ENCODE data around the gene DR1. TPM values are rescaled to one million over a fixed set of nuclear protein-coding genes. Genes with fewer than 3 reads are reported as not detected.

Gene DR1
- polyA plus RNA-seq, 2 donors, result 7.0 to 17.9 TPM

DNA sequence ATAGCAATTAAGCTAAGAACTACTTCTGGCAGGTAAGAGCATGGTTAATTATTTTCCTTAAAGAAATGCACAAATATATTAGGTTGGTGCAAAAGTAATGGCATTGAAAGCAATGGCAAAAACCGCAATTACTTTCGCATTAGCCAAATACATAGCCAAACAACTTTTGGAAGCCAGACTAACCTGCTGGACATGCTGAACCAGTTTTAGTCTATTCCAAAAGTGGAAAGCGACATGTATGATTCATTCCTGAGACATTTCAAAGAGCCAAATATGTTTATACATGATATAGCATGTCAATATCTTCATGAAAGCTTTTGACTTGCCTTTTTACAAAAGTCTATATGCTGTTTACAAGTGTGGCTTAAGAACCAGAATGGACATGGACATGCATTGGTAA, 23.4 kb upstream of the DR1 start:
- H3K4me3 ChIP-seq (ENCODE audit: low read depth in 1 of 2, low read length in 2 of 2), result no peak overlapping the region
- peaks cover 0 to 4% of the 10 kb centered on the region in 2 donors for H3K4me1 ChIP-seq (ENCODE audit: control insufficient read depth in 2 of 2, insufficient read depth in 2 of 2, low read length in 1 of 2)
- WGBS, 2 donors, result 62 to 65% methylated on average over 3 of the region's 3 CpGs
- peak overlapping the region; percentile 6 to 55 for H3K27ac ChIP-seq (ENCODE audit: low read depth in 2 of 2, low read length in 1 of 2)
- no peaks in the 10 kb centered on the region for H3K9me3 ChIP-seq (ENCODE audit: control insufficient read depth in 2 of 2, insufficient read depth in 1 of 2, low read depth in 1 of 2, low read length in 1 of 2)
- H3K27me3 ChIP-seq (ENCODE audit: control insufficient read depth in 1 of 2, insufficient read depth in 2 of 2, low read length in 2 of 2), result no peaks in the 10 kb centered on the region
- H3K36me3 ChIP-seq (ENCODE audit: control insufficient read depth in 2 of 2, insufficient read depth in 2 of 2, low read length in 1 of 2), result no peaks in the 10 kb centered on the region

DNA sequence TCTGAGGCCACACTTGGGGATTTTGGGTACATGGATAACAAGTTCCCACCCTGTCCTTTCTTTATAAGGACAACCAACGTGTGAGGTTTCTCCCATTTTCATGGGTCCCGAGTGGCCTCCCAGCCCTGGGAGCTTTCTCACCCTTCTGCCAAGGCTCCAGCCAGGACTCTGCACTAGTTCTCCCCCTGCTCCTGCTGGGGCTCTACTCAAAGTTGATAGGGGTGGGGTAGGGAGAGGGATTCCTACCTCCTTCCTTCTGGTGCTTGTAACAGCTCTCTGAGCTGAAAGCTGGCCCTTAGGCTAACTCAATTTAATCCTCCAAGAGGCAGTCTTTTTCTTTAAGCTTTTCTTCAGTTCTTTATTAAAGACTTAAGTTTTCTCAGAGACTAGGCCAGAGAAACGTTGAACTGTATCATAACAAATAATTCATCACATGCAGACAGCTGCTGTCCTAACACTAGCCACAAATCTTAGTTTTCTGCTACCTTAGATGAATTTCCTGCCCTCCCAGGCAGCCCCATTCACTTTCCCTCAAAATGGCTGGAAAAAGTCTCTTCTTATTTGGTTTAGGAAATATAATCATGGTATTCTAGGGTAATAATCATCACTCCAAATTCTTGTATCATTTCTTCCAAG, 22.4 kb upstream of the DR1 start:
- H3K27ac ChIP-seq (ENCODE audit: low read depth in 2 of 2, low read length in 1 of 2), result peak overlapping the region; percentile 55 to 68
- 43 to 59% methylated on average over 3 of the region's 3 CpGs for WGBS, 2 donors

DNA sequence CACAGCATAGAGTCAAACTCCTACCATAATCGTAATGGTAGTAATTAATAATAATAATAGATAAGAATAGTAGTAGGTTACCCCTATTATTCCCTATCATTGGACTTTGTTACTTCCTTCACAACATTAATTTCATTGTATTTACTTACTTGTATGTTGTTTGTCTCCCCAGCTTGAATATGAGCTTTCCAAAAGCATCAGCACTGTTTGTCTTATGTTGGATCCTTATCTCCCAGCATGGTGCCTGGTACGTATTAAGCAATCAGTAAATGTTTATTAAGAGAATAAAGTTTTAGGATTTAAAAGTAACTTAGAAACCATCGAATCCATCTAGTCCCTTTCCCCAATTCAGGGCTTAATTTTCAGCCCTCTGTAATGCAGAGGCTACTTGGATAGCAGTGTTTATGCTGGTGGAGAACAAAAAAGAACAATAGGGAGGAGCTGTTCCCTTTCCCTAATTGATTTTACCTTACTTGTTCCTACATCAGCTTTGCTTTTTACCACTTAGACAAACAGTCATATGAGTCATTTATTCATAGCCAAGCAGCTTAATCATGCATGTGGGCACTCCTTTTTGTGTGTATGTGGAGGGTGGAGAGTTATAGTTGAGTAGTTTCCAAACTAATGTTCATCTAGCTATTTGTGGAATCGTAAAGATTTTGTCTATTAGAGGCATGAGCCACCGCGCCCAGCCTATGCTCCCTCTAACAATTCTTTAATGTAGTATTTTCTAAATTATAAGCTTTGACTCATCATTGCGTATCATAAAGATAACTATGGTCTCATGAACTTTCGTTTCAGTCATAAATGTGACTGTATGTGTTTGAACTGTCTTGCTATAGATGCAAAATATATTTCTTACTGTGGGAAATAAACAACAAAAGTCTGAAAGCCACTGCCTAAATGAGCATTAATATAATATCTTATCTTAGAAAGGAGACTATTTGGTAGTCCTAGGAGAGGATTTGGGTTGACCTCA, 20.9 kb upstream of the DR1 start:
- Histone ChIP-seq H3K9me3 (ENCODE audit: control insufficient read depth in 2 of 2, insufficient read depth in 1 of 2, low read depth in 1 of 2, low read length in 1 of 2) (no peaks in the 10 kb centered on the region), H3K27me3 (ENCODE audit: control insufficient read depth in 1 of 2, insufficient read depth in 2 of 2, low read length in 2 of 2) (no peaks in the 10 kb centered on the region), H3K36me3 (ENCODE audit: control insufficient read depth in 2 of 2, insufficient read depth in 2 of 2, low read length in 1 of 2) (no peaks in the 10 kb centered on the region), H3K4me3 (ENCODE audit: low read depth in 1 of 2, low read length in 2 of 2) (peak overlapping the region in 1 of 2 donors; percentile 19), H3K27ac (ENCODE audit: low read depth in 2 of 2, low read length in 1 of 2) (peak overlapping the region; percentile 4 to 81), H3K4me1 (ENCODE audit: control insufficient read depth in 2 of 2, insufficient read depth in 2 of 2, low read length in 1 of 2) (peaks cover 0 to 4% of the 10 kb centered on the region in 2 donors)
- WGBS, 2 donors, result 44 to 57% methylated on average over 8 of the region's 8 CpGs

More for the DNA sequence above, 22.4 kb upstream of the DR1 start:
- Histone ChIP-seq H3K36me3 (ENCODE audit: control insufficient read depth in 2 of 2, insufficient read depth in 2 of 2, low read length in 1 of 2) (no peaks in the 10 kb centered on the region), H3K4me3 (ENCODE audit: low read depth in 1 of 2, low read length in 2 of 2) (no peak overlapping the region), H3K4me1 (ENCODE audit: control insufficient read depth in 2 of 2, insufficient read depth in 2 of 2, low read length in 1 of 2) (peaks cover 0 to 4% of the 10 kb centered on the region in 2 donors), H3K27me3 (ENCODE audit: control insufficient read depth in 1 of 2, insufficient read depth in 2 of 2, low read length in 2 of 2) (no peaks in the 10 kb centered on the region), H3K9me3 (ENCODE audit: control insufficient read depth in 2 of 2, insufficient read depth in 1 of 2, low read depth in 1 of 2, low read length in 1 of 2) (no peaks in the 10 kb centered on the region)

DNA sequence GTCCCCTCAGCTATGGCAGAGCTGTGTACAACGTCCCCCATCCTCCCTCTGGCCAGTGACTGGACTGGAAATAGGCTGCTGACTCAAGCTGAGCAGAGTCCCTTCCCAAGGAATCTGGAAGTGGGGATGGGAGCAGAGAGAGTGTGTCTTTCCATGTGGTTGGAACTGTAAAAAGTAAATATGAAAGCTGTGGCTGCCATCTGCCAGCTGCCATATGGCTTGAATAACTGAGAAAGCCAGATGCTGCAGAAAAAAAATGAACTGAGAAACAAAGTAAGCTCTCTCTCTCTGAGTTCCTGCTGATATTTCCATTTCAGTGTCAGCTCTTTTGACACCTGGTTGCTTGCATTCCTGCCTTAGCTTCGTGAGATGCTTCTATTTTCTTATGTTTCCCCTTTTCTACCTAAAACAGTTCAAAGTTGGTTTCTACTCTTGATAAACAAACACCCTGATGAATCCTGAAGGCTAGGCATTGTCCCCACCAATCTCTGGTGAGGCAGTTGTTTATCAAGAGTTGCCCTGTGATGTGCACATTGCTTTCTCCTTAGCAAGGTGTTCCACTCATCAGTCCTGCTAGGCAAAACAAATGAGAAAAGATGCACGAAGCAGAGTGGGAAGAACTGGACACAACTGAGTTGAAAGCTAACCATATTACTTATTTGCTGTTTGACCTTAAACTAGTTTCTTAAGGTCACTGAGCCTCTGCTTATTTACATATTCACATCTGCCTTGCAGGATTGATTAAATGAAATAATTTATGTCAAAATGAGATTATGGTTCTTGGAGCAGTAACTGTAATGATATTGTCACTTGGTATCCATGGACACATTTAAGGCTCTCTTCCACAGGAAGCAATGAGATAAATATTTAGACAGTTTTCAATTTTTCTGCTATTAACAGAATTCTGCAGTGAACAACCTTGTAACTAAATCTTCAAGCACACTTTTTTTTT, 16.6 kb upstream of the DR1 start:
- Histone ChIP-seq H3K27ac (ENCODE audit: low read depth in 2 of 2, low read length in 1 of 2) (no peak overlapping the region), H3K9me3 (ENCODE audit: control insufficient read depth in 2 of 2, insufficient read depth in 1 of 2, low read depth in 1 of 2, low read length in 1 of 2) (no peaks in the 10 kb centered on the region), H3K27me3 (ENCODE audit: control insufficient read depth in 1 of 2, insufficient read depth in 2 of 2, low read length in 2 of 2) (no peaks in the 10 kb centered on the region), H3K4me3 (ENCODE audit: low read depth in 1 of 2, low read length in 2 of 2) (no peak overlapping the region), H3K36me3 (ENCODE audit: control insufficient read depth in 2 of 2, insufficient read depth in 2 of 2, low read length in 1 of 2) (no peaks in the 10 kb centered on the region), H3K4me1 (ENCODE audit: control insufficient read depth in 2 of 2, insufficient read depth in 2 of 2, low read length in 1 of 2) (no peaks in the 10 kb centered on the region)
- 64 to 67% methylated on average over 3 of the region's 3 CpGs for WGBS, 2 donors

DNA sequence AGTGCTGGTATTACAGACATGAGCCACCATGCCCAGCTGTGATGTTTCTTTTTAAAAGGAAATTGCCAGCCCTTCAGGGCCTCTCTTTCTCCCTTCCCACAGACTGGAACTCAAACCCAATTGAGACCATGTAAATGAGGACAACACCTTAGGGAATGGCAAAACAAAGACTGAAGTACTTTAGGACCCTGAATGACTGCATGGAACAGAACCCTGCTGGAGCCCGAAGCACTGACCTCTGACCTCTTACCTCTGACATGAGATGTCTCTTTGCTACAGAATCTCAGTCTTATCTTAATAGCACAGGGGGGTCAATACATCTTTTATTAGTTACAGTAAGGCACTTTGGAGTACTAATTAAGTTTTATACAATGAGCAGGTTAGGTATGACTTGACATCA, 15.5 kb upstream of the DR1 start:
- WGBS, 2 donors, result 73 to 81% methylated on average over 1 of the region's 1 CpG
- no peaks in the 10 kb centered on the region for H3K36me3 ChIP-seq (ENCODE audit: control insufficient read depth in 2 of 2, insufficient read depth in 2 of 2, low read length in 1 of 2)
- H3K9me3 ChIP-seq (ENCODE audit: control insufficient read depth in 2 of 2, insufficient read depth in 1 of 2, low read depth in 1 of 2, low read length in 1 of 2), result no peaks in the 10 kb centered on the region
- H3K27me3 ChIP-seq (ENCODE audit: control insufficient read depth in 1 of 2, insufficient read depth in 2 of 2, low read length in 2 of 2), result no peaks in the 10 kb centered on the region
- no peak overlapping the region for H3K4me3 ChIP-seq (ENCODE audit: low read depth in 1 of 2, low read length in 2 of 2)
- no peak overlapping the region for H3K27ac ChIP-seq (ENCODE audit: low read depth in 2 of 2, low read length in 1 of 2)
- no peaks in the 10 kb centered on the region for H3K4me1 ChIP-seq (ENCODE audit: control insufficient read depth in 2 of 2, insufficient read depth in 2 of 2, low read length in 1 of 2)

DNA sequence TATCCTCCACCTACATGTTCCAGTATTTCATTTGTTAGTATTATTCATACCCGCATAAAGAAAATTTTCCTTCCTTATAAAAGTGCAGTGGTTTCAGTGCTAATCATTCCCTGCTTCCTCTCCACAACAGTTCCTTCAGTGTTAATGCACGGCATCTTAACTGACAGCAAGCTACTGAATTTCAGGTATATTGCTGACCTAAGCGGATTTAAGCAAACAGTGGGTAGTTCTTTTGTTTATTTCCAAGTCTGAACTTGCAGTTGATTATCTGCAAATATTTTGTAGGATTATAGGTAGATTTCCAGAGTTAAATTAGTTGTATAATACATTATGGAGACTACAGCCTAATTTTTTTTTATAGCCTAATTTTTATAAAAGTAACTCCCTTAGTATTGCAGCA, 15.1 kb upstream of the DR1 start:
- Histone ChIP-seq H3K4me3 (ENCODE audit: low read depth in 1 of 2, low read length in 2 of 2) (no peak overlapping the region), H3K36me3 (ENCODE audit: control insufficient read depth in 2 of 2, insufficient read depth in 2 of 2, low read length in 1 of 2) (no peaks in the 10 kb centered on the region), H3K4me1 (ENCODE audit: control insufficient read depth in 2 of 2, insufficient read depth in 2 of 2, low read length in 1 of 2) (no peaks in the 10 kb centered on the region), H3K27me3 (ENCODE audit: control insufficient read depth in 1 of 2, insufficient read depth in 2 of 2, low read length in 2 of 2) (no peaks in the 10 kb centered on the region), H3K9me3 (ENCODE audit: control insufficient read depth in 2 of 2, insufficient read depth in 1 of 2, low read depth in 1 of 2, low read length in 1 of 2) (no peaks in the 10 kb centered on the region), H3K27ac (ENCODE audit: low read depth in 2 of 2, low read length in 1 of 2) (no peak overlapping the region)
- 61 to 70% methylated on average over 3 of the region's 3 CpGs for WGBS, 2 donors

DNA sequence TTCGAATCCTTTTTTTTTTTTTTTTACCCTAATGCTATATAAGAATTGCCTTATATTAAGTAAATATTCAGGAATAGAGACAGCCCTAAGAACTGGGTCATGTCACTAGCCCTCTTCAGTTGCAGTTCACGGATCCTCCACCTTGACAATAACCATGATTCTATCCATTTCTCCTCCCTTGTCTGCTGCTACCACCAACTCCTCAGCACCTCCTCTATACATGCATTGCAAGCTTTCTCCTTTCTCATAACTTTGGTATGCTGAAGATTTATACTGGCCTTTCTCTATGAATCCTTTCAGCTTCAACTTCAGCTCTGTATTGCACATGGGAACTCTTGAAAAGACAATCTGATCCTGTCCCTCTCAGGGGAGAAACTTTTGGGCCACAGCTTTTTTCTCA, 14.3 kb upstream of the DR1 start:
- Histone ChIP-seq H3K36me3 (ENCODE audit: control insufficient read depth in 2 of 2, insufficient read depth in 2 of 2, low read length in 1 of 2) (no peaks in the 10 kb centered on the region), H3K4me3 (ENCODE audit: low read depth in 1 of 2, low read length in 2 of 2) (no peak overlapping the region), H3K4me1 (ENCODE audit: control insufficient read depth in 2 of 2, insufficient read depth in 2 of 2, low read length in 1 of 2) (no peaks in the 10 kb centered on the region), H3K27ac (ENCODE audit: low read depth in 2 of 2, low read length in 1 of 2) (no peak overlapping the region), H3K27me3 (ENCODE audit: control insufficient read depth in 1 of 2, insufficient read depth in 2 of 2, low read length in 2 of 2) (no peaks in the 10 kb centered on the region), H3K9me3 (ENCODE audit: control insufficient read depth in 2 of 2, insufficient read depth in 1 of 2, low read depth in 1 of 2, low read length in 1 of 2) (no peaks in the 10 kb centered on the region)
- WGBS, 2 donors, result 94 to 97% methylated on average over 2 of the region's 2 CpGs

DNA sequence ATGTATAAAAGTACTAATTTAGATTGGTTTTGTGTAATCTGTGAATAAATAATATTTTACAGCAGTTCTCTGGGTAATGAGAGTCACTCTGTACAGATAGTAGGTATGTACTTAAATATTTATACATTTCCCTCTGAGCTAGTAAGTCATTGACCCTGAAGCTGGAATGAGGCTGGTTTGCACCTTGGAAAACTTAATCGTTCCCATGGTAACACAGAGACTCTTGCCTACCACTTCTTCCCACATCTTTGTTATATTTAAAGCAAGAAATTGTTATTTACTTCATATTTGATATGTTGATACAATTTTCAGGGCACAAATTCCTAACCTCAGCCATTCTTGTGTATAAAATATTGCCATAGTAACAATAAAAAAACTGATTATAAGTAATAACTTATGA, 13.3 kb upstream of the DR1 start:
- Histone ChIP-seq H3K27me3 (ENCODE audit: control insufficient read depth in 1 of 2, insufficient read depth in 2 of 2, low read length in 2 of 2) (no peaks in the 10 kb centered on the region), H3K27ac (ENCODE audit: low read depth in 2 of 2, low read length in 1 of 2) (no peak overlapping the region), H3K4me1 (ENCODE audit: control insufficient read depth in 2 of 2, insufficient read depth in 2 of 2, low read length in 1 of 2) (no peaks in the 10 kb centered on the region), H3K9me3 (ENCODE audit: control insufficient read depth in 2 of 2, insufficient read depth in 1 of 2, low read depth in 1 of 2, low read length in 1 of 2) (no peaks in the 10 kb centered on the region), H3K4me3 (ENCODE audit: low read depth in 1 of 2, low read length in 2 of 2) (no peak overlapping the region), H3K36me3 (ENCODE audit: control insufficient read depth in 2 of 2, insufficient read depth in 2 of 2, low read length in 1 of 2) (no peaks in the 10 kb centered on the region)
- 78 to 82% methylated on average over 1 of the region's 1 CpG for WGBS, 2 donors
